Stomach (tissue), 9 donors: ENCODE measurements around the gene ALK. TPM values are rescaled to one million over a fixed set of nuclear protein-coding genes. Genes with fewer than 3 reads are reported as not detected.

Source experiments
- DNase-seq, 2 donors: peaks; one replicate each; pipeline versions ENCODE4 v3.0.0 to v3.0.0-alpha.2; 2013 to 2019
- H3K27ac ChIP-seq, 5 donors: fragments of 200-600 bp in 4 of 5; sonication (generic) in 4 of 5; one replicate each; pipeline ENCODE4 v1.5.1; 2013 to 2019; ENCODE audit warnings: mild to moderate bottlenecking in 1 of 5, moderate library complexity in 1 of 5
- H3K27me3 ChIP-seq, 3 donors: fragments of 200-600 bp; sonication (generic); one replicate each; pipeline ENCODE4 v1.5.1; 2017 to 2019; ENCODE audit warnings: mixed run types in 1 of 3
- H3K36me3 ChIP-seq, 4 donors: fragments of 200-600 bp; sonication (generic); 1 replicate in 3 of 4; 2 replicates in 1 of 4; pipeline ENCODE4 v1.5.1; 2016 to 2019
- H3K4me1 ChIP-seq, 4 donors: fragments of 200-600 bp; sonication (generic); one replicate each; pipeline ENCODE4 v1.5.1; 2016 to 2019
- H3K4me3 ChIP-seq, 4 donors: fragments of 200-600 bp; sonication (generic) in 3 of 4; one replicate each; pipeline ENCODE4 v1.5.1; 2016 to 2019; ENCODE audit warnings: mild to moderate bottlenecking in 1 of 4
- H3K9me3 ChIP-seq, 4 donors: fragments of 200-600 bp; sonication (generic); one replicate each; pipeline ENCODE4 v1.5.1; 2016 to 2019
- CTCF ChIP-seq, 7 experiments: fragments of 450-650 bp in 4 of 7; fragments of 200-600 bp in 3 of 7; sonication (generic) in 3 of 7; IDR thresholded peaks; one replicate each; pipeline ENCODE4 v1.5.1; 2016 to 2019; ENCODE audit warnings: antibody characterized with exemption in 7 of 7, control low read depth in 2 of 7, mild to moderate bottlenecking in 1 of 7
- EP300 ChIP-seq: sonication (generic); formaldehyde crosslinking; IDR thresholded peaks from one replicate; pipeline ENCODE4 v1.6.1; 2017; ENCODE audit warnings: antibody characterized with exemption
- POLR2A ChIP-seq, 4 donors: fragments of 450-650 bp; IDR thresholded peaks; one replicate each; pipeline ENCODE4 v1.6.1; 2016; ENCODE audit warnings: antibody characterized with exemption in 4 of 4, control low read depth in 2 of 4, mild to moderate bottlenecking in 1 of 4, moderate library complexity in 1 of 4
- POLR2AphosphoS5 ChIP-seq, 3 donors: sonication (generic); formaldehyde crosslinking; IDR thresholded peaks; one replicate each; pipeline ENCODE4 v1.6.1; 2016; ENCODE audit warnings: antibody characterized with exemption in 3 of 3
- WGBS, 5 donors: extraction: QIAGEN DNeasy Blood & Tissue Kit in 3 of 5; methylation state at CpG; one replicate each; pipeline versions ENCODE4 v1.1.5 to v1.1.7; 2013 to 2018; 5-methylcytosine and 5-hydroxymethylcytosine counted together
- intact Hi-C: fragments of 100-400 bp; cut with DNase I; formaldehyde crosslinking; loops from one replicate; pipeline ENCODE4 v1.15.1; 2023; ENCODE audit warnings: low total_unique reads
- polyA plus RNA-seq, 3 donors: library from polyadenylated mRNA; stranded (reverse); fragments of 200-250 nt; gene quantifications; one replicate each; pipeline ENCODE4 v1.2.3, GENCODE V29; 2013
- total RNA-seq, 5 donors: library from RNA; depleted of rRNA; stranded (reverse); fragments of >200 nt; gene quantifications; one replicate each; pipeline versions ENCODE4 v1.1.0 to v1.2.3, GENCODE V29; 2014 to 2016
- donor health status: healthy with polysubstance abuse.
- donor health status: Bipolar disorder and iron deficiency.
- donor health status: healthy.

The ALK gene
- total and polyA plus RNA-seq, 8 donors, result 0.13 to 0.92 TPM; not detected in 6

- 65 to 94% (median 82%) methylated on average over 1 of the region's 1 CpG for WGBS, 5 donors
- no peak overlapping the region for H3K4me3 ChIP-seq
These were observed 759.0 kb downstream of the ALK start for GRCh38 chr2:29162204-29162928.

GRCh38 chr2:29160184-29160583, 761.2 kb downstream of the ALK start:
- Histone ChIP-seq H3K4me3 (no peak overlapping the region), H3K9me3 (no peaks in the 10 kb centered on the region), H3K4me1 (peaks cover 0 to 1% (median 0%) of the 10 kb centered on the region in 4 donors), H3K27ac (no peak overlapping the region), H3K36me3 (peaks cover 0 to 49% (median 44%) of the 10 kb centered on the region in 4 donors), H3K27me3 (no peaks in the 10 kb centered on the region)
- TF ChIP-seq CTCF (IDR thresholded peaks at IDR 0.05) (no peak), POLR2A (IDR thresholded peaks at IDR 0.05) (no peak), EP300 (no peak), POLR2AphosphoS5 (IDR thresholded peaks at IDR 0.05) (no peak)
- no peak for DNase-seq
- intact Hi-C loops, result no loop called here
- WGBS, 5 donors, result 66 to 88% (median 80%) methylated on average over 5 of the region's 5 CpGs

More at GRCh38 chr2:29162204-29162928, 759.0 kb downstream of the ALK start:
- intact Hi-C loops, result no loop called here
- TF ChIP-seq POLR2A (IDR thresholded peaks at IDR 0.05) (no peak), EP300 (no peak), POLR2AphosphoS5 (IDR thresholded peaks at IDR 0.05) (no peak), CTCF (IDR thresholded peaks at IDR 0.05) (no peak)
- Histone ChIP-seq H3K27ac (no peak overlapping the region), H3K27me3 (no peaks in the 10 kb centered on the region), H3K4me1 (peaks cover 0 to 11% (median 0%) of the 10 kb centered on the region in 4 donors), H3K9me3 (no peaks in the 10 kb centered on the region), H3K36me3 (peaks cover 0 to 40% (median 37%) of the 10 kb centered on the region in 4 donors)
- no peak for DNase-seq

GRCh38 chr2:29159125-29159524, 762.3 kb downstream of the ALK start:
- 0 to 96% (median 55%) methylated on average over 1 of the region's 1 CpG for WGBS, 5 donors
- no peaks in the 10 kb centered on the region for H3K9me3 ChIP-seq
- no peak for DNase-seq
- no peak overlapping the region for H3K27ac ChIP-seq
- no peak for TF ChIP-seq CTCF (IDR thresholded peaks at IDR 0.05)
- TF ChIP-seq POLR2AphosphoS5 (IDR thresholded peaks at IDR 0.05), result no peak
- no peak for TF ChIP-seq EP300
- no peak for TF ChIP-seq POLR2A (IDR thresholded peaks at IDR 0.05)
- intact Hi-C loops, result no loop called here
- no peaks in the 10 kb centered on the region for H3K4me1 ChIP-seq
- no peak overlapping the region for H3K4me3 ChIP-seq
- H3K36me3 ChIP-seq, result peaks cover 0 to 59% (median 54%) of the 10 kb centered on the region in 4 donors
- no peaks in the 10 kb centered on the region for H3K27me3 ChIP-seq

- Histone ChIP-seq H3K27ac (no peak overlapping the region), H3K4me3 (no peak overlapping the region), H3K9me3 (no peaks in the 10 kb centered on the region), H3K27me3 (no peaks in the 10 kb centered on the region), H3K36me3 (peaks cover 0 to 74% (median 73%) of the 10 kb centered on the region in 4 donors), H3K4me1 (no peaks in the 10 kb centered on the region)
- intact Hi-C loops, result no loop called here
- 63 to 68% (median 66%) methylated on average over 4 of the region's 4 CpGs for WGBS, 5 donors
- TF ChIP-seq CTCF (IDR thresholded peaks at IDR 0.05) (no peak), EP300 (no peak), POLR2AphosphoS5 (IDR thresholded peaks at IDR 0.05) (no peak), POLR2A (IDR thresholded peaks at IDR 0.05) (no peak)
- no peak for DNase-seq
These were observed 764.3 kb downstream of the ALK start for GRCh38 chr2:29157131-29157530.
